A673 (cell line): ENCODE measurements around the gene POLR3A.

Experiments used
- CTCF ChIP-seq: fragments of 300-800, 200-600 bp; sonication (generic); conservative IDR thresholded peaks from 2 replicates; pipeline ENCODE4 v1.5.1; 2017; ENCODE audit warnings: low read depth, mild to moderate bottlenecking, antibody characterized with exemption, low read length, moderate library complexity, mixed read lengths
- EZH2 ChIP-seq: fragments of 200-600 bp; sonication (generic); IDR thresholded peaks from 2 replicates; pipeline ENCODE4 v1.6.1; 2017; ENCODE audit warnings: borderline replicate concordance, low read depth, mild to moderate bottlenecking, mixed read lengths, antibody characterized with exemption, low read length; ENCODE audit not compliant: poor library complexity, severe bottlenecking

GRCh38 chr10:77927402-77928246 is 101.7 kb downstream of the POLR3A start:
- no peak for TF ChIP-seq CTCF
- TF ChIP-seq EZH2 = no peak
